Activated T-cell treated with anti-CD3 and anti-CD28 coated beads, Interleukin-2, amount 50 U/mL, for 1 hour (primary cell): ENCODE measurements around the gene TMEM131.

Source experiments
- DNase-seq: peaks from one replicate; pipeline ENCODE4 v3.0.0-alpha.2; 2020

TMEM131 gene

GRCh38 chr2:97797355-97797754 lies 198.4 kb downstream of the TMEM131 start:
- no peak for DNase-seq

DNA sequence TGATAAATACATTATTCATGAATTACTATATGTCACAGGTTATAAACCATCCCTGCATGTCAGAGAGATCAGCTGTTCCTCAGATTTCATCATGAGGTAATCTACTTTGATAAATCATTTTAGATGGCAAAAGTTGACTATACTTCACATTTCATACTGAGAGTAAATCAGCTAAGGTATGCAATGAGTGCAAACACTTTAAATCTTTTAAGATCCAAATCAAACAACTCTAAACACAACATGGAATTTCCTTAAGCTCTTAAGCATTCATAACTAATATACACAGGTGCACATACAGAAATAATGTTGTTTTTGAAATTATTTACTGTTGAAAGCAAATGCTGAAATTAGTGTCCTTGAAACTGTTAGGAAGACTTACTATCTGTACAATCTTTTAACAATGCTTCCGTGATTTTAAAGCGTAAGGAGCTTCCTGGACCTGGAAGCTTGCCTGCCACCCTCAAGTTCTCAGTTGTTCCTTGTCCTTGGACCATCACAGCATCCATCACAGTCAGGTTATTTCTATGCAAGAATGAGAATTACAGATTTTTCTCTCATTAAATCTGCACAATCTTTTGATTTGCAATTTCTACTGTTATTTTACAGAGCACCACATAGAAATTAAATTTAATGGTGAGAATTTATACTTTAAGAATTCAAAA lies 199.2 kb downstream of the TMEM131 start:
- DNase-seq = no peak

DNA sequence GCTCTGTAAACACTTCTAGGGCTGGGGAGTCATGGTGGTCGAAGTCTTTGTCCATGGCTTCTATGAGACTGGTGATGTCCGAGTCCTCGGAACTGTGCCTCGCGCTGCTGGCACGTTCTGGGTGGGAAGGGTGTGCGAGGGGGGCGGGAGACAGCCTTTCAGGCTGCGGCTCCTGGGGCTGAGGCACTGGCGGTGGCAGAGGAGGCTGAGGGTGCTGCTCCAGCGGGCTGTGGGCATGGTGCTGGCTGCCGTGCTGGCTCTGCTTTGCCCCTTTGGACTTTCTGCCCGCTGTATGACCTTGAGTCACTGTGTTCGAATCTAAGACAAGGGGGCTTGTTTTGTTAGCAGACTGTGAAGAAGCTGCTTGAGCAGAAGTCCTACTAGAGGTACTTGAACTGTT lies 203.3 kb downstream of the TMEM131 start:
- no peak for DNase-seq

DNA sequence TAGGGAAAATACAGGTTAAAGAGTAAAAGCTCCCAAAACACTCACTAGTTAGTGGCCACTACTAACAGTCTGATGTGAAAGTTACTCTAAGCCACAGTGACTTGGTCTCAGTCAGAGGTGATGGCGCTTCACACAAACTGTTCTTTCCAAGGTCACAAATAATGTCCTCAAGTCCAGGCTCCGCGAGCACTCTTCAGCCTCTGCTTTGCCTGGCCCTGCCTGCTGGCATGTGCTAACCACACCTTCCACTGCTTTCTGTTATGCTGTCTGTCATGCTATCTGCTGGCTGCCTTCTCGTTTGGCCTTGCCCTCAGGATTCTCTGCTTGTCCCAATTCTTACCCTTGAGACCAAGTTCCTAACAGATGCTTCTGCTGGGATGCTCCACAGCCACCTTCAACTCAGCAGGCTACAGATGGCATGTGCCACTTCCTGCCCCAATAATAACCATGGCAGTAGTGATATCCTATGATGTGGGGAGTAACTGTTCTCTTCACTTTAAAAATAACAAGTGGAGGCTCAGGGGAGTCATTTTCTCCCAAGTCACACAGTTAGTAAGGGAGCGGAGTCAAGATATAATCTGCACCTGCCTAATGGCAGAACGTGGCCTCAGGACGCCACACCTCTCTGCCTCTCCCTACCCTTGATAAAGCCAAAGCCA lies 206.6 kb downstream of the TMEM131 start:
- no peak for DNase-seq

DNA sequence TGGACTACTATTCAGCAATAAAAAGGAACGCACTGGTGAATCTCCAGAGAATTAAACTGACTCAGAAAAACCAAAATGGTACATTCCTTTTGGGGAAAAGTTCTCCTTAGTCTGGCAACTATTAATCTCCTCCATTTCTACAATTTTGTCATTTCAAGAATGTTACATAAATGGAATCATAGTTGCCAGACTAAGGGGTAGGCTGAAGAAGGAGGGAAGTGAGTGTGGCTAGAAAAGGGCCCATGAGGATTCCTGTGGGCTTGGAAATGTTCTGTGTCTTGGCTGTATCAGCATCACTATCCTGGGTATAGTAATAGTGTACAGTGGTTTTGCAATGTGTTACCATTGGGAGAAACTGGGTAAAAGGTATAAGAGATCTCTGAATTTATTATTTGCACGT lies 209.9 kb downstream of the TMEM131 start:
- no peak for DNase-seq

DNA sequence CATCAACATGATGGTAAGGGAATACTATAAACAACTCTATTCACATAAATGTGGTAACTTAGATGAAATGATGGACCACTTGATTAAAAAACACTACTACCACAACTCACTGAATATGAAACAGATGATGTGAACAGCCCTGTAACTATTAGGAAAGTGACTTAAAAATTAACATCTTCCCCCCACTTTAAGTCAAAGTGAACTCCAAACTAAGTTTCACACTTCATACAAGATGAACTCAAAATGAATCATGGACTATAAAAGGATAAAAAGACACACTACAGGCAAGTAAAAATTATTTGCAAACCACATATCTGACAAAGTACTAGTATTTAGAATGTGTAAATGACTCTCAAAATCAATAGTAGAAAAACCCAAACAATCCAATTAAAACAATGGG lies 210.8 kb downstream of the TMEM131 start:
- DNase-seq = no peak

DNA sequence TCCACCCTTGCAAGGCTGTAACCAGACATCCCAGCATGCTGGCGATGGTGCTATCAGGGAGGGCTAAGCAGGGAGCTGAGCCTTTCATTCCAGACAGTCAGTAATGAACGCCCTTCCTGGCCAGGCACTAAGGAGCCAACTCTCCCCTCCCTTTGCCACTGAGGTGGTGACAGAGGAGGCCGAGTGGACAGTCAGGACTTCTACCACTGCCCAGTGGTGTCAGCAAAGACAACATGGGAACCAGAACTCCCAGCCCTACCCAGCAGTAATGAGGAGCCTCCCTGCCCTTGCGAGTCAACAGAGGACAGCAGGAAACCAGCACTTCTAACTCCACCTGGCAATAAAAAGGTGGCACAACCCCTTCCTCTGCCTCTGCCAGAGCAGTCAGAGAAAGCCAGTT lies 213.8 kb downstream of the TMEM131 start:
- no peak for DNase-seq

- DNase-seq = no peak
Observed at GRCh38 chr2:97779141-97779540, 216.6 kb downstream of the TMEM131 start.

- DNase-seq = no peak
Observed at GRCh38 chr2:97775074-97775473, 220.7 kb downstream of the TMEM131 start.

DNA sequence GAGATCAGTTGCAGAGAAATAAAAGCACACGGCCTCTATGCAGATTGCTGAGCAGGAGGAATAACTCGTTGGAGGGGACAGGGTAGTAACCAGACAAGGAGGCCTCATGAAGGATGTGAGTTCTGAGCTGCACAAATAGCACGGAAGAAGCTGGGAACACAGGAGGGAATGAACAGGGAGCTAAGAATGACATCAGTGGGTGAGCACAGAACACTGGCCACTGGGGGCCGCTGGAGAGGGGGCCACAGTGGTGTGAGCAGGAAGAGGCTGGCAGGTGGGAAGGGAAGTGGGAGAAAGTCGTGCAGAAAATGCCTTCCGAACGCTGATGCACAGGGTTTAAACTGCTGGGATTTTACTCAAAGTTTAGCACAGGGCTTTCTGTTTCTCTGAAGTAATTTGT lies 221.3 kb downstream of the TMEM131 start:
- no peak for DNase-seq

DNA sequence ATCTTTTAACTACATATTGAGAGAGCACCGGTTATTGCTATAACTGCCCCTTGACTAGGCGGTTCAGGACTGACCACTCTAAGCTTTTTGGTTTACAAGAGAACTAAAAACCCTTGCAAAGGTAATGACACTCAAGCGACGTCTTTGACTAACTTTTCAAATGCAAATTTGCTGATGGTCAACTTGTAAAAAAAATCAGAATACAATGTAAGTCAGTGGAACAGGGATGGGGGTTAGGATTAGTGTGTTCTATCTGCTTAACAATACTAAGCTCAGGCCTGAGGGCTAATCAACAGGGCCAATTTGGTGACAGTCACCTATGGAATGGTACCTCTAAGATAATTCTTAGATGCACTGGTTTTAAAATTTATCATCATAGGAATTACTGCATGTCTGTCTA lies 225.3 kb downstream of the TMEM131 start:
- no peak for DNase-seq

DNA sequence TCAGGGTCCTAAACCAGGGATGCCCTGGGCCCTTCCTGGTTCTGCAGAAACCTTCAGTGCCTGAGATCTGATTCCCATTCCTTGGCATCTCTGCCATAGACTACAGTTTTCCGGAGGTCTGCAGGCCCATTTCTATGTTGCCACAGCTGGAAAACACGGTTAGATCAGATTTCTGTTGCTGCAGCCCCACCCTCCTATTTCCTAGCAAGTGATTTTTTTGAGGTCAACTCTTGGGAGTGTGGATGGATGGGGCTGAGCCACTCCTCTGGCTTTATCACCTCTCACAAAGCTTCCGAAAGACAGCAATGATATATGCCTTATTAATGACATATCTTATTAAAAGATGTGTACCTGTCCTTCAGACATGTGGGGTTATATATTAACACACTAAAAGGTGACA lies 226.0 kb downstream of the TMEM131 start:
- DNase-seq = no peak

- DNase-seq = no peak
Observed at GRCh38 chr2:97769308-97769707, 226.4 kb downstream of the TMEM131 start.

DNA sequence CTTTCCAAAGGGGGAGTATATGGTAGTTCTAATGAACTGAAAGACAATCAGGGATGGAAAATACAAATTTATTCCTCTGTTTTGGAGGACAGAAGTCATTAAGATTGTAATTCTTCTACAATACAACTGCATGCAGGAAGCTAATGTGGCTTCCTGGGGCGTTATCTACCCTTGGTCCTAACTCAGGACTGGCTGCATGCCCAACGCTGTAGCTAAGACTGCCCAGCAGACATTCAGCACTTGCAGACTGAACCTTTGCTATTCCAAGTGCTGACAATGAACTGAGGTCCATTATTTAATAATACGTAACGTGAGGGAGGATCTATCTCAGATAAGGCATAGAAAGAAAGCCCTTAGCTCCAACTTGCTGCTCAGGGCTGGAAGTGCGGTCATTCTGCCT lies 229.2 kb downstream of the TMEM131 start:
- DNase-seq = no peak

DNA sequence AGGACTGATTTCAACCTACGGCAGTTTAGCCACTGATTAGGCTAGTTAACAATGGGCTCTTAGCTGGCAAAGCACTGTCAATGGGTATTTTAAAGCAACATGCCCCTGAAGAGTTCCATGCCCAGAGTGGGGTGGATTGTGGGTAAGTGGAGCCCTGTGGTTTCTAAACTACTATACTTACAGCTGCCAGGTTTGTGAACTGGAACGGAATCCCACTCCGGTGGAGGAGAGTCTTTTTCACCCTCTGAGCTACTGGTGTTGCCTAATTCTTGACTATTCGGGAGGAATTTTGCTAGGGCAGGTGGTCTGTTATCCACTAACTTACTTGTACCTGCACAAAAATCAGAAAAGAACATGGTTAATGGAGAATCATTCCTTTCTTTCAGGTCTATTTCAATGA lies 229.8 kb downstream of the TMEM131 start:
- no peak for DNase-seq

GRCh38 chr2:97764559-97765263 lies 231.0 kb downstream of the TMEM131 start:
- DNase-seq = no peak

- no peak for DNase-seq
Observed at GRCh38 chr2:97763176-97763845, 232.4 kb downstream of the TMEM131 start.

GRCh38 chr2:97761192-97761591 lies 234.6 kb downstream of the TMEM131 start:
- peak; percentile 53 for DNase-seq

DNA sequence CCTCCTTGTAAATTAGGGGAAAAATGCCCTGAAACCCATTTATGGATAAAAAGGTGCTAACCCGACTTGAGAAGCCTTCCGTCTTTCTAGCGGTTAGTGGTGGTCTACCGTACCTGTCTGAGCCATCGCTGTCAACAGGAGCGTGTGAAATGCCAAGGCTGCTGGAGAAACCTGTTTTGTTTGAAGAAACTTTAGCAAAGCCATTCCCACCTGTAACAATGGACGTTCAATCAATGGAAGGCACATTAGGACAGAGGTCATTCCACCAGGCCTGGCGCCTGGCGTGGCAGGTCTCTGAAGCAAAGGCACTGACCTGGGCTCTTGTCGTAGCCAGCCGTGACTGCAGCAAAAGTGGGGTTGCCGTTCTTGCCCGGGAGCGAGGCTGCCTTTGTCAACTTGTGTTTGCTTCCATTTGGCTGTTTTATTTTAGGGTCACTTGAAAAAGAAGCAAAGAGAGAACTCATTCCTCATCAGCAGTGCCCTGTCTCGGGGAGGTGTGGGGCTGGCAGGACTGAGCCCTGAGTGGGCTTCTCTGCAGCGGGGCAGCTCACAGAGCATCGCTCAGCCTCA lies 235.2 kb downstream of the TMEM131 start:
- DNase-seq = no peak

GRCh38 chr2:97759727-97760407 lies 235.9 kb downstream of the TMEM131 start:
- no peak for DNase-seq

GRCh38 chr2:97758131-97758705 lies 237.5 kb downstream of the TMEM131 start:
- no peak for DNase-seq

DNA sequence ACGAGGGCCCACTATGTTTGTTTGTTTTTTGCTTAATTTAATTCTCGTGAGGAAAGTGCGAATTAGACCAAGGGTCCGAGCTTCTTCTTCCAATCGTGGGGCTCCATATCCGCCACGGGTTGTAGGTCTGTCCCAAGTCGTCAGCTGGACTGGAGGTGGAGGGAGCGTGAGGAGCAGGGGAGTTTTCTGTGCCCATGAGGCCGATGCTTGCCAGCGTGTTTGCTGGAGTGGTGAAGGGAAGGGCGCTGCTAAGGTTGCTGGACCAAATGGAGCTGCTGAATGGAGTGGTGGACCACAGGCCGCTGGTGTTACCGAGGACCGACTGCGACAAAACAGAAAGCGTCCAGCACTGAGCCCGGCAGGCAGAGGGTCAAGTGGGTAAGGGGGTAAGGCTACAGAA lies 238.7 kb downstream of the TMEM131 start:
- DNase-seq = no peak
